GM21447 (cell line): ENCODE data around the gene SCLY.

Experiments
- ATAC-seq: cut with Tn5 transposase; IDR thresholded peaks from one replicate; pipeline ENCODE4 v1.9.1; 2021; ENCODE audit not compliant: unreplicated experiment

Gene SCLY

GRCh38 chr2:238123991-238124470 is 63.2 kb downstream of the SCLY start:
- no peak for ATAC-seq

- no peak for ATAC-seq
Measured at GRCh38 chr2:238124488-238125126, 63.8 kb downstream of the SCLY start.

GRCh38 chr2:238125127-238125885 is 64.5 kb downstream of the SCLY start:
- ATAC-seq = no peak

- no peak for ATAC-seq
Measured at GRCh38 chr2:238126338-238126737, 65.5 kb downstream of the SCLY start.

GRCh38 chr2:238126775-238127164 is 66.0 kb downstream of the SCLY start:
- no peak for ATAC-seq

- no peak for ATAC-seq
Measured at GRCh38 chr2:238127165-238128060, 66.6 kb downstream of the SCLY start.

GRCh38 chr2:238128061-238128440 is 67.2 kb downstream of the SCLY start:
- no peak for ATAC-seq

- no peak for ATAC-seq
Measured at GRCh38 chr2:238128534-238129001, 67.8 kb downstream of the SCLY start.

- ATAC-seq = no peak
Measured at GRCh38 chr2:238129166-238130010, 68.6 kb downstream of the SCLY start.

- ATAC-seq = no peak
Measured at GRCh38 chr2:238130111-238130695, 69.4 kb downstream of the SCLY start.

GRCh38 chr2:238130696-238131628 is 70.2 kb downstream of the SCLY start:
- no peak for ATAC-seq

GRCh38 chr2:238131761-238132462 is 71.1 kb downstream of the SCLY start:
- ATAC-seq = no peak

GRCh38 chr2:238132463-238133450 is 72.0 kb downstream of the SCLY start:
- ATAC-seq = no peak

- no peak for ATAC-seq
Measured at GRCh38 chr2:238133499-238134392, 72.9 kb downstream of the SCLY start.

- ATAC-seq = no peak
Measured at GRCh38 chr2:238134393-238134785, 73.6 kb downstream of the SCLY start.

GRCh38 chr2:238135601-238136150 is 74.9 kb downstream of the SCLY start:
- ATAC-seq = no peak
